K562 (cell line): Measurements from ENCODE around the gene CPNE2. TPM values are rescaled to one million over a fixed set of nuclear protein-coding genes. Genes with fewer than 3 reads are reported as not detected.

Experiments used
- HMBOX1 ChIP-seq: sonication (generic); IDR thresholded peaks from 2 replicates; pipeline ENCODE4 v1.6.1; 2016
- KLF10 ChIP-seq: fragments of 250-450 bp; sonication (Bioruptor Pico); IDR thresholded peaks from 2 replicates; pipeline ENCODE4 v1.6.1; 2021; ENCODE audit warnings: matching md5 sums
- MAZ ChIP-seq, 2 experiments: fragments of 450-650 bp in 1 of 2; sonication (generic) in 1 of 2; formaldehyde crosslinking; IDR thresholded peaks in 1 of 2; conservative IDR thresholded peaks in 1 of 2; 2 replicates each; pipeline versions ENCODE4 v1.4.0 to v1.5.0; 2020; ENCODE audit warnings: mild to moderate bottlenecking in 1 of 2, missing genetic modification reagents in 1 of 2
- RBM15 ChIP-seq: fragments of 200-400 bp; formaldehyde crosslinking; IDR thresholded peaks from 2 replicates; pipeline ENCODE4 v1.6.1; 2018; ENCODE audit warnings: mild to moderate bottlenecking, low read length, moderate library complexity; ENCODE audit not compliant: insufficient read depth
- U2AF2 ChIP-seq: fragments of 200-400 bp; formaldehyde crosslinking; optimal IDR thresholded peaks from 2 replicates; pipeline ENCODE3; 2017; ENCODE audit warnings: low read depth, mild to moderate bottlenecking, low read length
- ZNF318 ChIP-seq, 2 experiments: fragments of 450-650 bp; IDR thresholded peaks; 2 replicates each; pipeline ENCODE4 v1.6.1; 2016; ENCODE audit warnings: mild to moderate bottlenecking in 2 of 2, borderline replicate concordance in 1 of 2, low read depth in 1 of 2, moderate library complexity in 1 of 2
- ZNF444 ChIP-seq: fragments of 250-450 bp; sonication (Bioruptor Pico); IDR thresholded peaks from 2 replicates; pipeline ENCODE4 v1.4.0; 2020; ENCODE audit warnings: mild to moderate bottlenecking, moderate library complexity
- ZNF589 ChIP-seq: fragments of 200-800 bp; sonication (Bioruptor generic); IDR thresholded peaks from 2 replicates; pipeline ENCODE4 v1.6.1; 2016; ENCODE audit warnings: low read depth, missing genetic modification characterization, missing compliant biosample characterization
- ZSCAN29 ChIP-seq: fragments of 450-650 bp; IDR thresholded peaks from 2 replicates; pipeline ENCODE4 v1.6.1; 2017
- polyA plus RNA-seq, 8 experiments: library from polyadenylated mRNA; depleted of rRNA in 4 of 8; stranded (reverse) in 5 of 8; unstranded in 3 of 8; fragments of >200 nt; fragmentation: Nextera tagmentation in 2 of 8; fragmentation: Illumina TruSeq in 1 of 8; extraction: Ambion mirVana in 2 of 8; extraction: Trizol in 1 of 8; gene quantifications; 2 replicates each; pipeline versions ENCODE4 v1.2.1 to v1.2.3, GENCODE V29; 2011 to 2014; ENCODE audit warnings: inconsistent platforms in 1 of 8, missing spikeins in 1 of 8
- total RNA-seq, 7 experiments: library from RNA; depleted of rRNA in 6 of 7; stranded (reverse); fragments of >200 nt in 6 of 7; fragmentation: Illumina TruSeq in 2 of 7; extraction: Trizol in 2 of 7; gene quantifications; 2 replicates each; pipeline versions ENCODE4 v1.2.1 to v1.2.3, GENCODE V29; 2011 to 2021; ENCODE audit warnings: low replicate concordance in 1 of 7
- TF ChIP-seq, protein P1 (sequence below): fragments of 450-650 bp; IDR thresholded peaks from 2 replicates; pipeline ENCODE4 v1.6.1; 2016; ENCODE audit warnings: low read depth

Gene CPNE2
- total and polyA plus RNA-seq, 9 of the 15 experiments (the other 6 are each of a cell fraction or from before 2014, with no cell fraction given): 3.0 to 13.9 (median 8.6) TPM

DNA sequence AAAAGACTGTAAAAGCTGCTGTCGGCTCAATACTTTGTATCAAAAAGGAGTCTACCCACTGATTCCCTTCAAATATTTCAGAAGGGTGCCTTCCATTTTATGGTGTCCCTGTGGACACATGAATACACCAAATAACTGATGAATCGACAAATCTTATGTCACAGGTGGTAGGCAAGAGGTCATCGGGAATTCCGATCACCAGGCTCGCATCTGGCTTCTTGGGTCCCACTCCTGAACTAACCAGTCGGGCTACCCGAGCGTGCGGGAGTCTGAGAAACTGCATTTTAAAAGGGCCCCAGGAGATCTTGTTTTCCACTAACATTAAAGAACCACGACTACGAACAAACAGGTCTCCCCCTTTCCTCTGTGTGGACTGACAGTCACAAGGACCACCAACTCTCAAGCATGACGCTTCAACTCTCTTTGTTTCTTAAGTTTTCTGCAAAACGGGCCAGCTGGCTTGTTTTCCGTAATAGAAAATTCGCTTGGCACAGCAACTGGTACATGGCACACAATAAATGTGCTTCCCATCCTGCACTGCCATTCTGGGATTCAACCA, 92.6 kb downstream of the CPNE2 start (continued):
- TF ChIP-seq, protein P1, sequence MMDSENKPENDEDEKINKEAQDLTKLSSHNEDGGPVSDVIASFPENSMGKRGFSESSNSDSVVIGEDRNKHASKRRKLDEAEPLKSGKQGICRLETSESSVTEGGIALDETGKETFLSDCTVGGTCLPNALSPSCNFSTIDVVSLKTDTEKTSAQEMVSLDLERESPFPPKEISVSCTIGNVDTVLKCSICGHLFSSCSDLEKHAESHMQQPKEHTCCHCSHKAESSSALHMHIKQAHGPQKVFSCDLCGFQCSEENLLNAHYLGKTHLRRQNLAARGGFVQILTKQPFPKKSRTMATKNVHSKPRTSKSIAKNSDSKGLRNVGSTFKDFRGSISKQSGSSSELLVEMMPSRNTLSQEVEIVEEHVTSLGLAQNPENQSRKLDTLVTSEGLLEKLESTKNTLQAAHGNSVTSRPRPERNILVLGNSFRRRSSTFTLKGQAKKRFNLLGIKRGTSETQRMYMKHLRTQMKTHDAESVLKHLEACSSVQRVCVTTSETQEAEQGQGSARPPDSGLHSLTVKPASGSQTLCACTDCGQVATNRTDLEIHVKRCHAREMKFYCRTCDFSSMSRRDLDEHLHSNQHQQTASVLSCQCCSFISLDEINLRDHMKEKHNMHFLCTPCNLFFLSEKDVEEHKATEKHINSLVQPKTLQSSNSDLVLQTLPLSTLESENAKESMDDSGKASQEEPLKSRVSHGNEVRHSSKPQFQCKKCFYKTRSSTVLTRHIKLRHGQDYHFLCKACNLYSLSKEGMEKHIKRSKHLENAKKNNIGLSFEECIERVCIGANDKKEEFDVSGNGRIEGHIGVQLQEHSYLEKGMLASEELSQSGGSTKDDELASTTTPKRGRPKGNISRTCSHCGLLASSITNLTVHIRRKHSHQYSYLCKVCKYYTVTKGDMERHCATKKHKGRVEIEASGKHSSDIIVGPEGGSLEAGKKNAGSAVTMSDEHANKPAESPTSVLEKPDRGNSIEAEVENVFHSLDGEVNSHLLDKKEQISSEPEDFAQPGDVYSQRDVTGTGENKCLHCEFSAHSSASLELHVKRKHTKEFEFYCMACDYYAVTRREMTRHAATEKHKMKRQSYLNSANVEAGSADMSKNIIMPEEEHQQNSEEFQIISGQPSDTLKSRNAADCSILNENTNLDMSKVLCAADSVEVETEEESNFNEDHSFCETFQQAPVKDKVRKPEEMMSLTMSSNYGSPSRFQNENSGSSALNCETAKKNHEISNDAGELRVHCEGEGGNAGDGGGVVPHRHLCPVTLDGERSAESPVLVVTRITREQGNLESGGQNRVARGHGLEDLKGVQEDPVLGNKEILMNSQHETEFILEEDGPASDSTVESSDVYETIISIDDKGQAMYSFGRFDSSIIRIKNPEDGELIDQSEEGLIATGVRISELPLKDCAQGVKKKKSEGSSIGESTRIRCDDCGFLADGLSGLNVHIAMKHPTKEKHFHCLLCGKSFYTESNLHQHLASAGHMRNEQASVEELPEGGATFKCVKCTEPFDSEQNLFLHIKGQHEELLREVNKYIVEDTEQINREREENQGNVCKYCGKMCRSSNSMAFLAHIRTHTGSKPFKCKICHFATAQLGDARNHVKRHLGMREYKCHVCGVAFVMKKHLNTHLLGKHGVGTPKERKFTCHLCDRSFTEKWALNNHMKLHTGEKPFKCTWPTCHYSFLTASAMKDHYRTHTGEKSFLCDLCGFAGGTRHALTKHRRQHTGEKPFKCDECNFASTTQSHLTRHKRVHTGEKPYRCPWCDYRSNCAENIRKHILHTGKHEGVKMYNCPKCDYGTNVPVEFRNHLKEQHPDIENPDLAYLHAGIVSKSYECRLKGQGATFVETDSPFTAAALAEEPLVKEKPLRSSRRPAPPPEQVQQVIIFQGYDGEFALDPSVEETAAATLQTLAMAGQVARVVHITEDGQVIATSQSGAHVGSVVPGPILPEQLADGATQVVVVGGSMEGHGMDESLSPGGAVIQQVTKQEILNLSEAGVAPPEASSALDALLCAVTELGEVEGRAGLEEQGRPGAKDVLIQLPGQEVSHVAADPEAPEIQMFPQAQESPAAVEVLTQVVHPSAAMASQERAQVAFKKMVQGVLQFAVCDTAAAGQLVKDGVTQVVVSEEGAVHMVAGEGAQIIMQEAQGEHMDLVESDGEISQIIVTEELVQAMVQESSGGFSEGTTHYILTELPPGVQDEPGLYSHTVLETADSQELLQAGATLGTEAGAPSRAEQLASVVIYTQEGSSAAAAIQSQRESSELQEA: no peak
- TF ChIP-seq HMBOX1: 0 out of 2 replicates have a peak, but pooled peaks have one; percentile 24
- TF ChIP-seq ZSCAN29: no peak
- no peak for TF ChIP-seq MAZ (CRISPR knock-in tag; conservative IDR thresholded peaks at IDR 0.05 in 1 of 2, IDR thresholded peaks at IDR 0.05 in 1 of 2)
- TF ChIP-seq ZNF444 (CRISPR knock-in tag): no peak
- TF ChIP-seq KLF10 (CRISPR knock-in tag): no peak
- TF ChIP-seq U2AF2: no peak
- no peak for TF ChIP-seq RBM15
- no peak for TF ChIP-seq ZNF589 (CRISPR knock-in tag)
- TF ChIP-seq ZNF318 (IDR thresholded peaks at IDR 0.05; ENCODE audit: borderline replicate concordance in 1 of 2, low read depth in 1 of 2): no peak
